ENCODE measurements around the gene UGT1A4. TPM values are rescaled to one million over a fixed set of nuclear protein-coding genes. Genes with fewer than 3 reads are reported as not detected.

The UGT1A4 gene
- total RNA-seq, 2 experiments from 2014 or later: not detected

DNA sequence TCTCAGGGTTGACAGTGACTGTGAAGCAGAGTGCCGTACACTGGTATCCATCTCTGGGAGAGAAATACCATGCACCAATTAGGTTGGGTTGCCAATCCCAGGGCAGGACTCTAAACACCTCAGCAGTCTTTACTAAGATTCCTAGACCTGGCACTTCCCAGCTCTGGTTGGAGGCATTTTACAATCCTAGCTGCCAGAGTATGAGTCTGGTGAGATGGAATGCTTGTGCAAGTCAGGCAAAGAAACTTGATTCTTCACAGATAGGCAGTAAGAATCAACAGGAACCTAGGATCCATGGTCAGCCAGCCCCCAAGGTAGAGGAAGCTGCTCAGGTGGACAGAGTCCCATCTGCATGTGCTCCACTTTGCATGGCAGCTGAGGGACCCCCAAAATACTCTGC lies 11.8 kb upstream of the UGT1A4 start:
- Mint-ChIP-seq H3K27me3 (peaks cover 8% of the 10 kb centered on the region), H3K9me3 (no peaks in the 10 kb centered on the region), H3K4me1 (ENCODE audit: low read depth) (no peaks in the 10 kb centered on the region), H3K27ac (no peak overlapping the region), H3K4me3 (no peak overlapping the region), H3K36me3 (ENCODE audit: low read depth) (no peaks in the 10 kb centered on the region)
- ChIA-PET CTCF (no interaction called here), POLR2A (no interaction called here)
- intact Hi-C loops (cut with micrococcal nuclease): no loop called here
- TF ChIP-seq, protein P1, sequence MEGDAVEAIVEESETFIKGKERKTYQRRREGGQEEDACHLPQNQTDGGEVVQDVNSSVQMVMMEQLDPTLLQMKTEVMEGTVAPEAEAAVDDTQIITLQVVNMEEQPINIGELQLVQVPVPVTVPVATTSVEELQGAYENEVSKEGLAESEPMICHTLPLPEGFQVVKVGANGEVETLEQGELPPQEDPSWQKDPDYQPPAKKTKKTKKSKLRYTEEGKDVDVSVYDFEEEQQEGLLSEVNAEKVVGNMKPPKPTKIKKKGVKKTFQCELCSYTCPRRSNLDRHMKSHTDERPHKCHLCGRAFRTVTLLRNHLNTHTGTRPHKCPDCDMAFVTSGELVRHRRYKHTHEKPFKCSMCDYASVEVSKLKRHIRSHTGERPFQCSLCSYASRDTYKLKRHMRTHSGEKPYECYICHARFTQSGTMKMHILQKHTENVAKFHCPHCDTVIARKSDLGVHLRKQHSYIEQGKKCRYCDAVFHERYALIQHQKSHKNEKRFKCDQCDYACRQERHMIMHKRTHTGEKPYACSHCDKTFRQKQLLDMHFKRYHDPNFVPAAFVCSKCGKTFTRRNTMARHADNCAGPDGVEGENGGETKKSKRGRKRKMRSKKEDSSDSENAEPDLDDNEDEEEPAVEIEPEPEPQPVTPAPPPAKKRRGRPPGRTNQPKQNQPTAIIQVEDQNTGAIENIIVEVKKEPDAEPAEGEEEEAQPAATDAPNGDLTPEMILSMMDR (IDR thresholded peaks at IDR 0.05): no peak
- DNase-seq (no peak), ATAC-seq (no peak)

DNA sequence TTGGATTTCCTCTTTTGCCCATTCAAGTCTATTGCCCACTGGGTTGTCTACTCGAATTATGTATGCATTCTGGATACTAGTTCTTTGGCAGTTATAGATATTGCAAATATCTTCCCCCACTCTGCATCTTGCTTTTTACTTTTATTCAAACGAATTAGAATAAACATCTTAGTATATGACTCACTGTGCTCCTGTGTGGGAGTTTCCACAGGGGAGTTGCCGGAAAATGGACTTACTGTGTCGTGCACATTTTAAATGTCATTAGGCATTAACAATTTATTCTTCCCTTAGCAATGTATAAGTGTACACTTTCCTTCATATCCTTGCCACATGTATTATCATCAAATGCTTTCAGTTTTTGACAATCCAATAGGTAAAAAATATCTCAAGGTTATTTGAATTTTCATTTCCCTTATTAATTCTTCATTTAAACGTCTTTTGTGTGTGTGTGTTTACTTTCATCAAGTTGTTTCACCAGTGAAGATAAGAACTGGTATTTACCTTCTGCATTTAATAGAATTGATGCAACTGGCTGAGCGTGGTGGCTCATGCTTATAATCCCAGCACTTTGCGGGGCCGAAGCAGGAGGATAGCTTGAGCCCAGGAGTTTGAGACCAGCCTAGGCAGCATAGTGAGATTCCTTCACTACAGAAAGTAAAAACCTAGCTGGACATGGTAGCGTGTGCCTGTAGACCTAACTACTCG lies 10.4 kb upstream of the UGT1A4 start:
- Mint-ChIP-seq H3K27ac (no peak overlapping the region), H3K9me3 (no peaks in the 10 kb centered on the region), H3K4me3 (no peak overlapping the region), H3K36me3 (ENCODE audit: low read depth) (no peaks in the 10 kb centered on the region), H3K27me3 (peaks cover 5% of the 10 kb centered on the region), H3K4me1 (ENCODE audit: low read depth) (no peaks in the 10 kb centered on the region)
- DNase-seq (no peak), ATAC-seq (no peak)
- TF ChIP-seq, protein P1 (IDR thresholded peaks at IDR 0.05): no peak
- ChIA-PET CTCF (no interaction called here), POLR2A (interaction anchor here (0.6 kb wide), 1 partner anchor 13 kb away, joined by 3 read pairs; no protein-coding TSS in a partner anchor)
- intact Hi-C loops (cut with micrococcal nuclease): no loop called here

DNA sequence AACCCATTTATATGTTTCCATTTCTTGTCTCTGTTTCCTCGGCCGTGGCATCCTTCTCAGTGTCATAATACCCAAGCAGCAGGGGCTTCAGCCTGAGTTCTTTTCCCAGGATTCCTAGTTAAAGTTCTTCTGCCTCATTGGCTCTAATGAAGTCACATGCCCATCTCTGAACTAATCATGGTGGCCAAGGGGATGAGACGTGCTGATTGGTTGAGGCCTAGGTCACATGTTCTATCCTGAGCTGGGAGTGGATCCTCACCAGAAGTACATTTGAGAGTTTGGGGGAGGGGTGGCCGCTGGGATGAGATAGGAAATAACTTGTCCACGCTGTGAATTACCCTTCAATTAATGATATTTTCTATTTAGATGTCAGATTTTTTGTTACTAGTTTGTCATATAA lies 9.6 kb upstream of the UGT1A4 start:
- POLR2A ChIA-PET: interaction anchor here (0.6 kb wide), 1 partner anchor 14 kb away, joined by 3 read pairs; no protein-coding TSS in a partner anchor
- H3K27ac Mint-ChIP-seq: no peak overlapping the region
- peaks cover 5% of the 10 kb centered on the region for H3K4me1 Mint-ChIP-seq (ENCODE audit: low read depth)
- TF ChIP-seq, protein P1 (IDR thresholded peaks at IDR 0.05): no peak
- peaks cover 5% of the 10 kb centered on the region for H3K27me3 Mint-ChIP-seq
- CTCF ChIA-PET: no interaction called here
- H3K36me3 Mint-ChIP-seq (ENCODE audit: low read depth): no peaks in the 10 kb centered on the region
- H3K4me3 Mint-ChIP-seq: no peak overlapping the region
- intact Hi-C loops (cut with micrococcal nuclease): no loop called here
- no peak for ATAC-seq
- no peak for DNase-seq
- H3K9me3 Mint-ChIP-seq: no peaks in the 10 kb centered on the region

DNA sequence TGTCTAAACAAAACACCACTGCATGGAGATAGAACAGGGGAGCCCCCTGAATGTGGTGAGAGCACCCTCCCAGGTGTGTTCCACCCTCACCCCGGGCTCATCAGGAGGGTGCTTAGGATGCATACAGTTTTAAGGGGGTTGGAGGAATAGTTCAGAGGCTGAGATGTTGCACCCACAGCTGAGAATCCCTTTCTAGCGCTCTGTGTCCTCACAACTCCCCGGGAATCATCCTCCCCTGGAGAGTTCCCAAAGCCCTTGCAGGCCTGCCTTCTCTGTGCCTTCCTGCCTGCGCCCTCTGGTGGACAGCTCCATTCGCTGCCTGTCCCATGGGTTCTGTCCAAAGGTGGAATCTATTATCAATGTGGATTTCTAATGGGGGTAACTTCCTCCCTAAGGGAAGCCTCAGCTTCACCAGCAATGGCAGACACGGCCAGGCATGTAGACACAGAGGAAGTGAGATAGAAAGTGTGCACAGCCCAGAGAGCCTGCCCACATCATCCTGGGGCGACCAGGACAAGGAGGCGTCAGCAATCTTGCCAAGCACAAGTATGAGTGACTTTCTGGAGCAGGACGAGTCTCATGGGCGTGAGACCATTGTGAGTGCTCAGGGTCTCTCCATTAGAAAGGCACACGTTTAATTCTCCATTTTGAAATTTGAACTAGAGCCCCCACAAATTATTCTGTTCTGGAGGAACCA lies 7.1 kb upstream of the UGT1A4 start:
- CTCF ChIA-PET: interaction anchor here (0.7 to 1.5 kb wide), 9 partner anchors 10 to 279 kb away, joined by 3 to 5 read pairs (median 3); no protein-coding TSS in a partner anchor

More for the DNA sequence above, 7.1 kb upstream of the UGT1A4 start:
- TF ChIP-seq, protein P1 (IDR thresholded peaks at IDR 0.05): peak; percentile 89
- no peak overlapping the region for H3K27ac Mint-ChIP-seq
- no peaks in the 10 kb centered on the region for H3K9me3 Mint-ChIP-seq
- ATAC-seq (peak; percentile 70), DNase-seq (peak; percentile 80)
- no peaks in the 10 kb centered on the region for H3K36me3 Mint-ChIP-seq (ENCODE audit: low read depth)
- no peak overlapping the region for H3K4me3 Mint-ChIP-seq
- POLR2A ChIA-PET: no interaction called here
- H3K4me1 Mint-ChIP-seq (ENCODE audit: low read depth): peaks cover 9% of the 10 kb centered on the region
- peaks cover 8% of the 10 kb centered on the region for H3K27me3 Mint-ChIP-seq
- intact Hi-C loops (cut with micrococcal nuclease): no loop called here

Measured in activated CD8-positive, alpha-beta T cell treated with anti-CD3 and anti-CD28 coated beads for 36 hours (primary cell).